ENCODE results near the gene UBALD2. TPM values are rescaled to one million over a fixed set of nuclear protein-coding genes. Genes with fewer than 3 reads are reported as not detected.
"Not testable (repeated sequence)": the region's sequence is repeated elsewhere in the genome, so short reads cannot be mapped to it uniquely, and the experiment has no call there.

The UBALD2 gene
- total RNA-seq: 109 TPM

GRCh38 chr17:76264755-76265623 is at the start of gene UBALD2:
Gene UBALD2, plus strand, starts transcription at chr17:76265348. Its CDS starts 158 bp downstream, at chr17:76265506.
- DNase-seq (ENCODE audit: low spot score): peak; percentile 100

- no peak for DNase-seq (ENCODE audit: low spot score)
Measured at GRCh38 chr17:76217081-76217480, 48.1 kb upstream of the UBALD2 start.

DNA sequence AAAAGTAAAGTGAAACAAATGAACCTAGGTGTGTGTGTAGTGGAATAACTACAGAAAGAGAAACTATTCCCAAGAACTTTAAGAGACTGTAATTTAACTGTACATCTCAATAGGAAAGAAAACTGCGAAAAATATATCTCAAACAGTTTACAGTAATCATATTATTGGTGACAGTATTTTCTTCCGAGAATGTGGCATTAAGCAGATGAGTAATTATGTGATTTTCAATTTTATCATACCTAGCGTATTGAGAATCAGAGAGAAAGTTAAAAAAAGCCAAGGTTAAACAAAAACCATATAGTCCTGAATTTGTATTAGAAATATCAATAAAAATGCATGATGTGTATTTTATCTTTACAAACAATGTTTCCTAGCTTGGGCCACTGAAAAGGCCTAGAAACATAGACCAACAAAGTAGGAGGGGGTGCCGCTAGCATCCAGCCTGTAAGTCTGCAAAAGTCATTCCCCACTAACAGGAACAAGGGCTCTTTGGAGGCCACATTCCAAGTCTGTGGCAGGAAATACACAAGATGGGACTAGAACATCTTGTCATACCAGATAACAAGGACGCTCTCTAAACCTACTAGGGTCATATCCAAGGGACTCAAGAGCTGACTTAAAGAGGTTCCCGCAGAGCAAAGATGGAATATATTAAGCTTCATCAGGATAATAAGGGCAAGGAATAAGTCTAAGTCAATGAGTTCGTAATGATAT is 45.3 kb upstream of the UBALD2 start:
- DNase-seq (ENCODE audit: low spot score): no peak

DNA sequence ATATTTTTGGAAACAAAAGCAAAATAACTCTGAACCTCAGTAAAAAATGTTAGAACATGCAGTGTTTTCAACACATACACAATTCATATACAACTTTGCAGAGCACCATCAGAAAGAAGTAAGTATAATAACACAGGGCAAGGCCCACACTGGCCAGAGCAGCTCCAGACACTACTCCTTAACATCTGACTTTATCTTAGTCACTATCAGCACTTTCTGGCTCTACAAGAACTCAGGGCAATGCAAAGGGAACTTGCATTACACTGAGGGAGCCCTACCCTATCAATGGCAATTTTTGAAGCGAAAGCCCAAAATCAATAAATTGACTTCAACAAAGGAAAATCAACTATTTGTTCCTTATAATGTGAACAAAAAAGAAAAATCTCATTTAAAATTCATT is 41.3 kb upstream of the UBALD2 start:
- no peak for DNase-seq (ENCODE audit: low spot score)

DNA sequence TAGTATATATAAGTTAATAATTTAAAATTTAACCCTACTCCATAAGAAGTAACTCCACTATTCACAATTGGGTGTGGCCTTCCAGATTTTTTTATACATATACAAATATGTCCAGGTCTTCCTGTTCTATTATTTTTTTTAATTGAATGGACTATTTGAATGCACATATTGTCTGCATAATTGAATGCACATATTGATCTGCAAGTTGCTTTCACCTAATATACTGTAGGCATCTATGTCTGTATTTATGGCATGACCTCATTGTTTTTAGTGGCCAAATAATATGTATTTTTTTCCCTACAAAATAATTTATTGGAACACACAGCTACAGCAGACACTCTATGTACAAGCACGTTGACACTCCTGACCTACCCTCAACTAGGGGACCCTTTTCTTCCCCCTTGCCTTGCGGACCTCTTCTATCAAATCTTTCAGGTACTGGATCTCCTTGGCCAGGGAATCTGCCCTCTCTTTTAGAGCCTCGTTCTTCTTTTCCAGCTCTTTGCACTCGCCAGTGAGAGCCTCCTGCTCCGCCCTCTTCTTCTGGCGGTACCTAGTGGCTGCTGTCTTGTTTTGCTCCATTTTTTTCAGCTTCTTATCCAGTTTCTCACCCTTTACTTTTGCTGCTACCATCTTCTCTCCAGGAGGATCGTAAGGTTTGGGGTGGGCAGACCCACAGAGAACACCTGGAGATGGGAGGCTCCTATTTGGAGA is 39.6 kb upstream of the UBALD2 start:
- DNase-seq (ENCODE audit: low spot score): not testable (repeated sequence)

GRCh38 chr17:76226749-76227148 is 38.4 kb upstream of the UBALD2 start:
- DNase-seq (ENCODE audit: low spot score): not testable (repeated sequence)

DNA sequence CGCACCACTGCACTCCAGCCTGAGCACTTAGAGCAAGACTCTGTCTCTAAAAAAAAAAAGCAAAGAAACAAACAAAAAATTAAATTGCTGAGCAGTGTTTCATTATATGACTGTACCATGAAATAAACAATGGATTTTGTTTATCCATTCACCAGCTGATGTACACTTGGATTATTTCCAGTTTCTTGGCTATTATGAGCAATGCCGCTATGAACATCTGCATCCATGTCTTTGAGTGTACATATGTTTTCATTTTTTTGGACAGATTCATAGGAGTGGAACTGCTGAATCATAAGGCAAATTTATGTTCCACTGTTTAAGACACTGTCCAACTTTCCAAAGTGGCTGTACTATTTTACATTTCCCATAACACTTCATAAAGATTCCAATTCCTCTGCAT is 32.8 kb upstream of the UBALD2 start:
- no peak for DNase-seq (ENCODE audit: low spot score)

- no peak for DNase-seq (ENCODE audit: low spot score)
Measured at GRCh38 chr17:76233588-76234353, 31.4 kb upstream of the UBALD2 start.

- DNase-seq (ENCODE audit: low spot score): no peak
Measured at GRCh38 chr17:76234354-76234679, 30.8 kb upstream of the UBALD2 start.

DNA sequence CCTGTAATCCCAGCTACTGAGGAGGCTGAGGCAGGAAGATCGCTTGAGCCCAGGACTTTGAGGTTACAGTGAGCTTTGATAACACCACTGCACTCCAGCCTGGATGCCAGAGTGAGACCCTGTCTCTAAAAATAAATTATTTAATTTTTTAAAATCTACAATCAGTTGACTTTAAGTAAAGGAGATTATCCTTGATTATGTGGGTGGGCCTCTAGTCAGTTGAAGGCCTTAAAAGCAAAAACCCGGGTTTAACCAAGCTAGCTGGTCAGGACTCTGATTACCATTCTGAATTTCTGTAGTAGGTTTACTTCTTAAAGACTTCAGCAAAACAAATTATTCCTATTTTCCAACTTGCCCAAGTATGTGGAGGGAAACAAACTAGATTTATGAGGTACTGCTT is 29.3 kb upstream of the UBALD2 start:
- no peak for DNase-seq (ENCODE audit: low spot score)

GRCh38 chr17:76236603-76237002 is 28.5 kb upstream of the UBALD2 start:
- DNase-seq (ENCODE audit: low spot score): no peak

- no peak for DNase-seq (ENCODE audit: low spot score)
Measured at GRCh38 chr17:76237859-76238313, 27.3 kb upstream of the UBALD2 start.

- no peak for DNase-seq (ENCODE audit: low spot score)
Measured at GRCh38 chr17:76238847-76239537, 26.2 kb upstream of the UBALD2 start.

DNA sequence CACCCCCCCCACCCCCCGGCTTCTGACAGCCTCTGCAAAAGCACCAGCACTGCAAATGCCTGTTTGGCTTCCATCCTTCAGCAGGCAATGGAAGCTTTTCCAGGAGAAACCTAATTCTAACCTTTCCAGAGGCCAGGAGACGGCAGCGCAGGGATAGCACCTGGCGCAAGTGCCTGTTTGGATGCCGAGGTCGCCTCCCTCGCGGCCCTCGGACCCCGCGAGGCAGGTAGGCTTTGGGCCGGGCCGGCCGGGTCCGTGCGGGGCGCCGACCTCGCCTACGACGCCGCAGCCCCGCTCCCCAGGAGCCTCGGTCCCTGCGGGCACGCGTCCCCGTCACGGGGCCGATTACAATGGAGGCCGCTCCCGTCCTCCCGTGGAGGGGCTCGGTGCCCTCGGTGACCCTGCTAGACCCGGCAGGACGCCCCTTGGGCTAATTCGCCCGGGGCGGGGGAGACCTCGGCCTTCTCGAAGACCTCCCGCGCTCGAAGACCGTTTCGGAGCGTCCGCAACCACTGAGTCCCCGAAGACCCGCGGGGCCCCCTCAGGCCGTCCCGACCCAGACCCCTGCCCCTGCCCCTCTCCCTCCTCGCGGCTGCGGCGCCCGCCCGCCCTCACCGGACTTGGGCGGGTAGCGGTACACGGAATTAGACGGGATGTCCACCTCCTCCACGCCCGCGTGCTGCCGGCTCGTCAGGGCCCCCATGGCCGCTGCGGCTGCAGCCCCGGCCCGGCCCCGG is 25.4 kb upstream of the UBALD2 start:
- DNase-seq (ENCODE audit: low spot score): no peak

DNA sequence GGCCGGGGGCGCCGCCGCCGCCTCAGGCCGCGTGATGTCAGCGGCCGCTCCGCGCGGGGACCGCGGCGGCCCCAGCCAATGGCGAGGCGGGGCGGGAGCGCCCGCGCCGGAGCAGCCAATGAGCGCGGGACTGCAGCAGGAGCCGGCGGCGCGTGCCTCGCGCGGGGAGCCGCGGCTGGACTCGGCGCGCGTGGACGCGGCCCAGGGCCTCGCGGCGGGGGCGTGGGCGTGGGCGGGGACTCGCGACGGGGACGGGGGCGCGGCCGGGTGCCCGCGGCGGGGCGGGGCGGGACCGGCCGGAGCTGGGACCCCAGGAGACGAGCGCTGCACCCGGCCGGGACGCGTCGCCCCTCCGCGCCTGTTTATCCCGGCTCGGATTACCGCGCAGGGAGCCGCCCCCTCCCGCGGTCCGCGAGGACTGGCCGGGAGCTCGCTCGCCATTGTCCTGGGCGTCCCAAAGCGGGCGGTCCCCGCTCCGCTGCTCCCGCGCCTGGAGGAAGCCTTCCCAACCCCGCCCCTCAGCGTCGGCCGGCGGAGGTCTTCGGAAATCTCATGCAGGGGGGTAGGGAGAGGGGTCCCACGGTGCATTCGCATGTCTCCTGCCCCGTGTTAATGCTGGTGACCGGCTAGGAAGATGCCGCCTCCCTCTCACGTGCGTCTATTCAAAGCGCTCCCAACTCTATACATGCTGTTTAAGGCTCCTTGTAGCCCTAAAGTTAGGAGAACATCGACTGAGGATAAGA is 24.5 kb upstream of the UBALD2 start, which contains the start of gene RNF157:
Gene RNF157 (minus strand): TSS at position 33 of the 743 bp plus-strand sequence. CDS start 253 bp downstream, outside the sequence.
- DNase-seq (ENCODE audit: low spot score): no peak

DNA sequence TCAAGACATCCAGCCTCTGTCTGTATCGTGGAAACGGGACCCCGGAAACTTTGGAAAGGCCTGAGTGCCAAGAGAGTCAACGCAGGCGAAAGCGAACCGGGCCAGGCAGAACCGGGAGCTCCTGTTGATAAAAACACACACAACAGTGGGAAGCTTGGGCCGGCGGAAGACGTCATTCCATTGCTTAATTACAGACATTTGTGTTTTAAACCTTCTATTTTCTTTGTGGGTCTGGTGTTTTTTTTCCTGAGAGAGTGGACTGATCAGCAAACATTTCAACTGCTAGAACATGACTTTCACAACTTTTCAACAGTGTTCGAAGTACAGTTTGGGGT is 24.0 kb upstream of the UBALD2 start:
- DNase-seq (ENCODE audit: low spot score): no peak

- DNase-seq (ENCODE audit: low spot score): no peak
Measured at GRCh38 chr17:76241691-76242255, 23.4 kb upstream of the UBALD2 start.

GRCh38 chr17:76243826-76244679 is 21.1 kb upstream of the UBALD2 start:
- DNase-seq (ENCODE audit: low spot score): no peak

Measured in mucosa of gallbladder (tissue), 1 donor.